ENCODE data around the gene LCMT2.

The LCMT2 gene

DNA sequence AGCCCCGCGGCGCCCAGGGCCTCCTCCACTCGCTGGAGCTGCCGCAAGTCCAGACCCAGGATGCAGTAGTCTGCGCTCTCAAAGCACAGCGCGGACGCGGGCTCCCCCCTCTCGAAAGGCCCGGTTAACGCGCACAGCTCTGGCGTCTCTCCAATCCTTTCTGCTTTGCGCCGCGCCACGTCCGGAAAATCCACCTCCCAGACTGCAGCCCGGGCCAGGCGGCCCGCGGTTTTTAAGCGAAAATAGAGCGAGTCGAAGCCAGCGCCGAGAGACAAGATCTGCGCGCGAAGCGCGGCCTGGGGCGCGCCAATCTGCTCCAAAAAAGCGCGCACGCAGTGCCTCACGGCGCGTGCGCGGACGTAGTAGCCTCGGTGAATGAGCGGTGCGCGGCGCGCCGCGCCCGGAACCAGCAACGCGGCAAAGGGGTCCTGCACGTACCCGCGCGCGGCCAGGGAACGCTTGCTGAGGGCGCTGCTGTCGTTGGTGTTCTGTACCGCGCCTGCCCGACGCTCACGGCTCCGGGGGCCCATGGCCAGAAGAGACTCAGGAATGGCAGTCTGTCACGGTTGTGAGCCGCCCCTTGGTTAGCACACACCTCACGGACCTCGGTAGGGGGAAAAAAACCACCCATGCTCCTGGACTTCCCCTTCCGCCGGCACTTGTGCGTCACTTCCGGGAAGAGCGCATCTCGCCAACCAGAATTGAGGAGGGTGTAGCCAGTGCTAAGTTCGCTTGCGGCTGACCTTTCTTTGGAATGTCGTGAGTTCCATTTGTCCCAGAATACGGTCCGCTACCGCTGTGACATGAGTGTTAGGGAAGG lies at the start of gene LCMT2:
Gene LCMT2 (minus strand): TSS at position 614 of the 820 bp plus-strand sequence. CDS start 84 bp downstream, at position 530.
- peak; percentile 92 to 94 for DNase-seq

GRCh38 chr15:43378601-43379000 lies 48.2 kb upstream of the LCMT2 start:
- no peak for DNase-seq

DNA sequence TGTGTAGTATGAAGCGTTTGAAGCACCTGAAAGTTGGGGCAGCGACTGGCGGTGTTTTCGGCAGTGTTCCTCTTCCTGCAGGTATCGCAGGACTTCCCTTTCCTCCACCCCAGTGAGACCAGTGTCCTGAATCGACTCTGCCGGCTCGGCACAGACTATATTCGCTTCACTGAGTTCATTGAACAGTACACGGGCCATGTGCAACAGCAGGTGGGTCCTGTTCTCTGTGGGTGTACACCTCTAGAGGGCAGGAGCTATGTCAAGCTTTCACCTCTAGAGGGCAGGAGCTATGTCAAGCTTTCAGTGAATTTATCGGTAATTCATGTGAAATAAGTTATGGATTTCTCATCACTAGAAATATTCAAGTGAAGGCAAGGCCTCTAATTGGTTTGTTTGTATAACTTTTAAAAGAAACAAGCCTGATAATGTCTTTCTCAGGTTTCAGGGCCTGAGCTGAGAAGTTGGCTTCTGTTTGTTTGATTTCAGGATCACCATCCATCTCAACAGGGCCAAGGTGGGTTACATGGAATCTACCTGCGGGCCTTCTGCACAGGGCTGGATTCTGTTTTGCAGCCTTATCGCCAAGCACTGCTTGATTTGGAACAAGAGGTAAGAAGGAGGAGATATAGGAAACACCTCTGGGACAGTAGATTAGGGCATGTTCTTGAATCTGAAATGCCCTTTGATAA lies 45.8 kb upstream of the LCMT2 start:
- DNase-seq: peak; percentile 35 to 62

DNA sequence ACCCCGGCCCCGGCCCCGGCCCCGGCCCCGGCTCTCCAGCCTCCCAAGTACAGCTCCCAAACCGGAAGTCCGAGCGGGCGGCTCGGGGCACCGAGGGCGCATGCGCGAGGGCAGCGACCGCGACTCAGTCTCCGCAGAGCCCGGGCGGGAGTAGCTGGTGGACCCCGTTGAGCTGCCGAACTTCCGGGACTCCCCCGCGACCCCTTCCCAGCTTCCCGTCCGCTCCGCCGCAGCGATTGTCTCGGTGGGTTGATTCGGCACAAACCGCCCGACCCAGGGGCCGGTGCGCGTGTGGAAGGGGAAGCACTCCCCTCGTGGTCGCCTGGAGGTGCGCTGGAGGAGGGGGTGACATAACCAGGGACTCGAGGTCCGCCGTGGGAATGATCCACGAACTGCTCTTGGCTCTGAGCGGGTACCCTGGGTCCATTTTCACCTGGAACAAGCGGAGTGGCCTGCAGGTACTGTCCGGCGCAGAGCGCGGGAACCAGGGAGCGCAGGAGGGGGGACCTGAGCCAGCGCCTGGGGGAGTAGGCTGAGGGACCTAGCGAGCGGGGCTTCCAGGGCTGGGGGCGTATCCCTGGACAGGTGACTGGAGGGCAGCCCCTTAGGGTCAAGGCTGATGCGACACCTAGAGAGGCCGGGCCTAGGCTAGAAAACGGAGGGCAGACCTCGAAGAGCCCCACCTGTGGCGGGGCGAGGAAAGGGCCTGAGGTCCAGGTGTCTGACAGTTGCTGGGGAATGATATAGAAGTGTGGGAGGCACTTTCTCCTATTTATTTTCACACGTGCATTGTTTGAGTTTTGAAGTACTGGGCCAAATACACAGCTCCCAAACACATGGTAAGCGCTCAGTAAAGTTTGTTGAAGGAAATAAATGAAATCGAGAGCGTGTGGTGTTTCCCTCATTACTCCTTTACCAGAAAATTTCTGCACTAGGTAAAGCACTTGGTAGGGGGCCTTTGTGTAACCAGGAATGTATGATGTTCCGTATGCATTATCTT lies 40.9 kb upstream of the LCMT2 start, which contains the start of the genes TUBGCP4 and ZSCAN29:
Gene TUBGCP4 (plus strand): TSS at position 127 of the 1,000 bp plus-strand sequence. CDS start 254 bp downstream, at position 381.
Gene ZSCAN29 (minus strand): TSS at position 69 of the 1,000 bp plus-strand sequence. CDS start 1,130 bp downstream, outside the sequence.
- peak; percentile 75 to 80 for DNase-seq

GRCh38 chr15:43370310-43370974 lies 40.1 kb upstream of the LCMT2 start:
- DNase-seq: no peak

GRCh38 chr15:43361313-43361903 lies 31.0 kb upstream of the LCMT2 start:
- DNase-seq: no peak

DNA sequence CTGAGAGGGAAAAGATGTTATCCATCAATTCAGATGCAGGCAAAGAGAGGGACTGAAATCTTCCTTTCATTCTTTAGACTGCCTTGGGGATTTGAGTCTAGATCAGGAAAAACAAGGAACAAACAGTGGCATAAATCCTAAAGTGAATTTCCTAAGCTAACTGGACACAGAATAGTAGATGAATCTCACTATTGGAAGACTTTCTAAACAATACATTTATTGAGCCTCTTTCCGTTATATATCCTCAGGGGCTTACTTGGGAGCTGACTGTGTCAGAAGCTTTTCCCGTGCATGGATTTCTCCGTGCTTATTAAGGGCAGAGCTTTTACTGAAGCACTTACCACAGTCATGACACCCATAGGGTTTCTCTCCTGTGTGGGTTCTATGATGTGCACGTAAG lies 30.4 kb upstream of the LCMT2 start:
- DNase-seq: no peak

DNA sequence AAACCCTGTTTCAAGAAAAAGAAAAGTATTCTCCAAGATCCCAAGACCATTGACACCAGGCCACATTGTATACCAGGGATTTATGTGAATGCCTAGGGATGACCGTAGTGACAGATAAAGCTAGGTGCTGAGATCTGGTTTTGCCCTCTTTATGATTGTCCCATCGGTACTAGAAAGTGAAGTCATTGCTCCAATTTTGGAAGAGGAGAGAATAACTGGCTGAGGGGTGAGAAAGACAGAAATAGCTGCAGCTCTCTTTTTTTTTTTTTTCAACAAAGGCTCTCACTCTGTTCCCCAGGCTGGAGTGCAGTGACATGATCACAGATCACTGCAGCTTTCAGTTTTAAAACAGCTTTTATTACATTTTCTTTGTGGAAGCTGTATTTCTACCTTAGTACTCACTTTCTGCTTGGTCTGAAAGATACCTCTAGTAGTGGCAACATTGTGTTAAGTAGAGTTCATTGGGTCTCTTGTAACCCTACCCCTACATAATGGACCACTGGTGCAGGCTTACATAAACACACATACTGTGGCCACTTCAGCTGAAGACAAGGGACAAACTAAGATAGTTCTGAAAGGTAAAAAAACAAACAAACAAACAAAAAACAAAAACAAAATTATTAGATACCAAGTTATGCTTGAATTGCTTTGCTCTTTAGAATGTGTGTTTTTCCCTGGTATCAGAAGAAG lies 22.5 kb upstream of the LCMT2 start:
- no peak for DNase-seq

GRCh38 chr15:43347114-43347513 lies 16.7 kb upstream of the LCMT2 start:
- no peak for DNase-seq

- peak in 1 of 2 donors; percentile 7 for DNase-seq
Observed at GRCh38 chr15:43346305-43346704, 15.9 kb upstream of the LCMT2 start.

- DNase-seq: no peak
Observed at GRCh38 chr15:43330780-43331087, 361 bp upstream of the LCMT2 start.

- DNase-seq: peak in 1 of 2 donors; percentile 6
Observed at GRCh38 chr15:43329217-43329959, 985 bp downstream of the LCMT2 start.

- no peak for DNase-seq
Observed at GRCh38 chr15:43325039-43325684, 5.2 kb downstream of the LCMT2 start.

- DNase-seq: no peak
Observed at GRCh38 chr15:43318990-43319771, 11.2 kb downstream of the LCMT2 start.

- DNase-seq: no peak
Observed at GRCh38 chr15:43317566-43318184, 12.7 kb downstream of the LCMT2 start.

- no peak for DNase-seq
Observed at GRCh38 chr15:43316971-43317346, 13.4 kb downstream of the LCMT2 start.

DNA sequence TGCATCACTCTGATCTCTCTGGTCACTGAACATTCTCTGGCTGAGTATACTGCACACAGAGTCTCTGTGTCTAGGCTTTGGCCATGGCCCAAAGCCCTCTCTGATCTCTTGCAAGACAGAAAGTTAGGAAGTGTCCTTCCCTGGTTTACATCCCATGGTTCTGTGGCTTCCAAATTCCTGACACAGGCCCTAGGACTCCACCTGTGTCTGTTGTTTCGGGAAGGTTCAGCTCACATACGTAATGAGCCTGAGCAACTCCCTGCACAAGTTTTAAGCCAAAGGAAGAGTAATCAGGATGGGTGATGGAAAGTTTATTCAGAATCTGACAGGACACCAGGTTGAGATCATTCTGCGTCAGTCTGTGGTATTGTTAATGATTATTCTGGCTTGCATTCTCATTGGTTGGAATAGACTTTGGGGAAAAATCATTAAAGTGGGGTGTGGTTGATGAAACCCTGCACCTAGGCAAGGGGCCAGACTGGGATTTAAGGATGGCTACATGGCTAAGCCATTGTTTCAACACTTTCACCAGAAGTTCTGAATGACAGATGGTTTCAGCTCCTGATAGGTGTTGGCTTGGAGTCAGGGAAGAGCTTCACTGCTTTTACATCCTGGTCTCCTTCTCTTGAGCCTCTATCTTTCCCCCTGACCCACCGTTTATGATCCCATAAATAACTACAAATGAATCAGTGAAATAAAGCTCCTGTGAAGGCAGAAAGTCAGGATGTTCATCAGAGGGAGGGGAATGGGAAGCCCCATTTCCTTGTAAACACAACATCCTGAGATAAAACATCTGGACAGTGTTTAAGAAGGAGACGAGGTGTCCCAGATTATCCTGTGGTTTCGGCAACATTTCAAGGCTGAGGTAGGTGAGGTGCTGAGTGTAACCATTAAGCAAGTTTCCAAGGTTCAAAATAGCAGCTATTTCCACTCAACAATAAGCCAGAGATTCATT lies 14.1 kb downstream of the LCMT2 start:
- no peak for DNase-seq
